HepG2 (cell line): ENCODE measurements around the gene ESRP2. TPM values are rescaled to one million over a fixed set of nuclear protein-coding genes. Genes with fewer than 3 reads are reported as not detected.
A peak's percentile ranks its signal among the peaks of the same experiment; 100 is the strongest.

Source experiments
- CAMTA2 ChIP-seq: sonication (generic); formaldehyde crosslinking; IDR thresholded peaks from 2 replicates; pipeline ENCODE4 v1.4.0; 2020; ENCODE audit warnings: mild to moderate bottlenecking, missing genetic modification reagents, borderline replicate concordance
- CENPX ChIP-seq: sonication (generic); formaldehyde crosslinking; IDR thresholded peaks from 2 replicates; pipeline ENCODE4 v1.9.0; 2021; ENCODE audit warnings: mild to moderate bottlenecking, missing genetic modification reagents, moderate library complexity
- E2F1 ChIP-seq: sonication (generic); formaldehyde crosslinking; IDR thresholded peaks from 2 replicates; pipeline ENCODE4 v1.5.0; 2020; ENCODE audit warnings: missing genetic modification reagents
- EED ChIP-seq: sonication (generic); formaldehyde crosslinking; IDR thresholded peaks from 2 replicates; pipeline ENCODE4 v1.5.0; 2020; ENCODE audit warnings: mild to moderate bottlenecking, missing genetic modification reagents
- HOXA5 ChIP-seq: sonication (generic); formaldehyde crosslinking; IDR thresholded peaks from 2 replicates; pipeline ENCODE4 v1.4.0; 2020; ENCODE audit warnings: missing genetic modification reagents
- KLF6 ChIP-seq: IDR thresholded peaks from 2 replicates; pipeline ENCODE4 v1.8.0; 2016; ENCODE audit warnings: missing biosample characterization, missing genetic modification reagents
- KLF9 ChIP-seq: IDR thresholded peaks from 2 replicates; pipeline ENCODE4 v1.6.1; 2016; ENCODE audit warnings: low read depth
- KMT2B ChIP-seq: IDR thresholded peaks from 2 replicates; pipeline ENCODE4 v1.6.1; 2016; ENCODE audit warnings: missing genetic modification reagents, missing compliant biosample characterization
- RBFOX2 ChIP-seq: fragments of 200-400 bp; formaldehyde crosslinking; IDR thresholded peaks from 2 replicates; pipeline ENCODE4 v1.6.1; 2017; ENCODE audit warnings: low read depth, mild to moderate bottlenecking, low read length
- SIN3A ChIP-seq: IDR thresholded peaks from 2 replicates; pipeline ENCODE4 v1.6.1; 2011; ENCODE audit warnings: low read depth, mild to moderate bottlenecking, control low read depth, low read length, borderline replicate concordance
- SKI ChIP-seq: fragments of 450-650 bp; IDR thresholded peaks from one replicate; pipeline ENCODE4 v1.6.1; 2018; ENCODE audit warnings: mild to moderate bottlenecking; ENCODE audit not compliant: partially characterized antibody
- SP5 ChIP-seq: IDR thresholded peaks from 2 replicates; pipeline ENCODE4 v1.6.1; 2016; ENCODE audit warnings: low read depth, borderline replicate concordance
- TFDP2 ChIP-seq: sonication (generic); formaldehyde crosslinking; IDR thresholded peaks from 2 replicates; pipeline ENCODE4 v1.4.0; 2020; ENCODE audit warnings: missing genetic modification reagents
- TFE3 ChIP-seq: IDR thresholded peaks from 2 replicates; pipeline ENCODE4 v1.6.1; 2016
- ZBTB21 ChIP-seq: sonication (generic); formaldehyde crosslinking; IDR thresholded peaks from 2 replicates; pipeline ENCODE4 v1.4.0; 2020; ENCODE audit warnings: missing genetic modification reagents
- ZNF264 ChIP-seq: sonication (generic); formaldehyde crosslinking; IDR thresholded peaks from 2 replicates; pipeline ENCODE4 v1.4.0; 2020; ENCODE audit warnings: missing genetic modification reagents
- ZNF431 ChIP-seq: sonication (generic); formaldehyde crosslinking; IDR thresholded peaks from 2 replicates; pipeline ENCODE4 v1.9.0; 2022; ENCODE audit warnings: missing genetic modification reagents, low read depth, mild to moderate bottlenecking, borderline replicate concordance
- ZNF503 ChIP-seq: sonication (generic); formaldehyde crosslinking; IDR thresholded peaks from 2 replicates; pipeline ENCODE4 v1.4.0; 2020; ENCODE audit warnings: missing genetic modification reagents
- ZNF609 ChIP-seq: sonication (generic); formaldehyde crosslinking; IDR thresholded peaks from 2 replicates; pipeline ENCODE4 v1.4.0; 2020; ENCODE audit warnings: mild to moderate bottlenecking, missing genetic modification reagents, borderline replicate concordance
- polyA plus RNA-seq, 8 experiments: library from polyadenylated mRNA; depleted of rRNA in 3 of 8; stranded (reverse) in 7 of 8; unstranded in 1 of 8; fragments of >200 nt; fragmentation: Illumina TruSeq in 4 of 8; extraction: Trizol in 4 of 8; gene quantifications; 2 replicates each; pipeline versions ENCODE4 v1.2.1 to v1.2.3, GENCODE V29; 2011 to 2016; ENCODE audit warnings: low read depth in 4 of 8, missing spikeins in 1 of 8, mixed read lengths in 1 of 8; ENCODE audit not compliant: insufficient read depth in 1 of 8
- total RNA-seq, 5 experiments: library from RNA; depleted of rRNA; stranded (reverse); fragments of >200 nt; fragmentation: Illumina TruSeq; extraction: Trizol; gene quantifications; 2 replicates each; pipeline ENCODE4 v1.2.3, GENCODE V29; 2016; ENCODE audit warnings: low read depth in 1 of 5

ESRP2 gene
- total and polyA plus RNA-seq, 2 of the 13 experiments (the other 11 are each of a cell fraction or from before 2014, with no cell fraction given): 21.1 to 32.4 TPM

GRCh38 chr16:68235108-68235886 is 630 bp downstream of the ESRP2 start (continued):
- TF ChIP-seq E2F1 (0 out of 2 replicates have a peak, but pooled peaks have one; percentile 9), EED (CRISPR knock-in tag) (peak; percentile 62), CAMTA2 (no peak), RBFOX2 (peak; percentile 79), KMT2B (CRISPR knock-in tag) (0 out of 2 replicates have a peak, but pooled peaks have one; percentile 30), KLF9 (CRISPR knock-in tag) (no peak), CENPX (no peak), TFDP2 (CRISPR knock-in tag) (peak; percentile 23; the same call in 1 of the 2 replicates), SP5 (CRISPR knock-in tag) (peak; percentile 40; the same call in 1 of the 2 replicates), HOXA5 (CRISPR knock-in tag) (no peak), ZNF264 (CRISPR knock-in tag) (no peak; the same call in 1 of the 2 replicates), SIN3A (no peak; the same call in 1 of the 2 replicates), ZNF503 (no peak), ZNF431 (CRISPR knock-in tag) (no peak), ZNF609 (CRISPR knock-in tag) (no peak), ZBTB21 (CRISPR knock-in tag) (no peak), SKI (no peak), TFE3 (CRISPR knock-in tag) (0 out of 2 replicates have a peak, but pooled peaks have one; percentile 7), KLF6 (CRISPR knock-in tag) (no peak)
